Duodenal mucosa (tissue), 2 donors: ENCODE measurements around the gene MUC5B.
"Not testable (repeated sequence)": the region's sequence is repeated elsewhere in the genome, so short reads cannot be mapped to it uniquely, and the experiment has no call there.

Source experiments
- H3K27ac ChIP-seq: one replicate; pipeline ENCODE4 v1.7.0; 2013; ENCODE audit warnings: low read depth, low read length
- H3K27me3 ChIP-seq, 2 donors: one replicate each; pipeline ENCODE4 v1.7.0; 2013; ENCODE audit warnings: low read length in 2 of 2, control low read depth in 1 of 2; ENCODE audit not compliant: insufficient read depth in 2 of 2, control insufficient read depth in 1 of 2
- H3K36me3 ChIP-seq, 2 donors: one replicate each; pipeline ENCODE4 v1.7.0; 2013; ENCODE audit warnings: low read length in 2 of 2, control low read depth in 1 of 2; ENCODE audit not compliant: insufficient read depth in 2 of 2, control insufficient read depth in 1 of 2
- H3K4me1 ChIP-seq, 2 donors: one replicate each; pipeline ENCODE4 v1.7.0; 2013; ENCODE audit warnings: low read length in 2 of 2, control low read depth in 1 of 2; ENCODE audit not compliant: insufficient read depth in 2 of 2, control insufficient read depth in 1 of 2
- H3K4me3 ChIP-seq, 2 donors: one replicate each; pipeline ENCODE4 v1.7.0; 2013; ENCODE audit warnings: low read length in 2 of 2, low read depth in 1 of 2
- H3K9ac ChIP-seq, 2 donors: one replicate each; pipeline ENCODE4 v1.7.0; 2013; ENCODE audit warnings: low read length in 2 of 2, low read depth in 1 of 2
- H3K9me3 ChIP-seq, 2 donors: one replicate each; pipeline ENCODE4 v1.7.0; 2013; ENCODE audit warnings: low read length in 2 of 2, control low read depth in 1 of 2; ENCODE audit not compliant: control insufficient read depth in 1 of 2

Gene MUC5B

DNA sequence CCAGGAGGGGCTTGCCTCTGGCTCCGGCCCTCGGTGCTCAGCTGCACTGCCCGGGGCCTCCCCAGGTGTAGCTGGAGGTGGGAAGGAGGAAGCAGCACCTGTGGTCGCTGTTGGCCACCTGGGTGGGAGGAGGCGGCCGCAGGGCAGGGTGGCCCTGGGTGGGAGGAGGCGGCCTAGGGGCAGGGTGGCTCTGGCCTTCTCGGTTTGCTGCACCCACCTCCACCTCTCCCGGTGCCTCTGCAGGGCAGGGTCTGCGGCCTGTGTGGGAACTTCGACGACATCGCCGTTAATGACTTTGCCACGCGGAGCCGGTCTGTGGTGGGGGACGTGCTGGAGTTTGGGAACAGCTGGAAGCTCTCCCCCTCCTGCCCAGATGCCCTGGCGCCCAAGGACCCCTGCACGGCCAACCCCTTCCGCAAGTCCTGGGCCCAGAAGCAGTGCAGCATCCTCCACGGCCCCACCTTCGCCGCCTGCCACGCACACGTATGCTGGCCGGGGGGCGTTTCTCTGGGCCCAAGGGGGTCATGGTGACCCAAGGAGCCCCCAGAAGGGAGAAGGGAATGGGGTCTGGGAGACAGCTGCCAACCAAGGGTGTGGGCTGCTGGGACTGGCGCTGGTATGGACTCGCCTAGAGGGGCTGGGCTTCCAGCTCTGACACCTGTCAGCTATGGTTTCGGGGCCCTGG lies 44.5 kb upstream of the MUC5B start:
- H3K4me3 ChIP-seq: no peak overlapping the region
- H3K36me3 ChIP-seq: no peaks in the 10 kb centered on the region
- no peak overlapping the region for H3K9ac ChIP-seq
- no peaks in the 10 kb centered on the region for H3K4me1 ChIP-seq
- H3K27ac ChIP-seq: no peak overlapping the region
- H3K9me3 ChIP-seq: no peaks in the 10 kb centered on the region
- H3K27me3 ChIP-seq: no peaks in the 10 kb centered on the region

DNA sequence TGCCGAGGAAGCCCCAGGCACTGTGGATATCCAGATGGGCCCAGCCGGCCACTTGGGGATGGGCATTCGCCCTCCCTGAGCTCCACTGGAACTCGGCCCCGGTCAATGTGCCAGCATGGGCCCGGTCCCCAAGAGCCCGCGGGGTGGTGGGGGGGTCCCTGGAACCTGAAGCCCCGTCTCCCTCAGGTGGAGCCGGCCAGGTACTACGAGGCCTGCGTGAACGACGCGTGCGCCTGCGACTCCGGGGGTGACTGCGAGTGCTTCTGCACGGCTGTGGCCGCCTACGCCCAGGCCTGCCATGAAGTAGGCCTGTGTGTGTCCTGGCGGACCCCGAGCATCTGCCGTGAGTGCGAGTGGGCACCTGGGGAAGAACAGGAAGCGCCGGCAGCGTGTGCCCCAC lies 44.0 kb upstream of the MUC5B start:
- Histone ChIP-seq H3K4me3 (no peak overlapping the region), H3K36me3 (no peaks in the 10 kb centered on the region), H3K4me1 (no peaks in the 10 kb centered on the region), H3K27ac (no peak overlapping the region), H3K9me3 (no peaks in the 10 kb centered on the region), H3K27me3 (no peaks in the 10 kb centered on the region), H3K9ac (no peak overlapping the region)

DNA sequence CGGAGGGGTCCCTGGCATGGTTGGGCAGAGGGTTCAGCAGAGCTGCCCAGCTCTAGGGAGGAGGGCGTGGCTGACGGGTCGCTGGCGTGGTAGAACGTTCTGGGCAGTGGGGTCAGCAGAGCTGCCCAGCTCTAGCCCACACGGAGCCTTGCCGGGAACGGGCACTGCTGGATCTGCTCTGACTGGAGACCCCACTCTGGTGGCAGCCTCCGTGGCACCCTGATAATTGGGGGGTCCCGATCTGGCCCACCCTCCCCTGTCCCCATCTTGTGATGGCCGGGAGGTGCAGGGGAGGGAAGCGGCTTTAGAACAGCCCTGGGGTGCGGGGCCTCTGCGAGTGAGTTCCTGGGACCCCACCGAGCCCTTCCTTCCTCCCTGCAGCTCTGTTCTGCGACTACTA lies 43.2 kb upstream of the MUC5B start:
- no peaks in the 10 kb centered on the region for H3K36me3 ChIP-seq
- H3K27ac ChIP-seq: no peak overlapping the region
- H3K4me1 ChIP-seq: no peaks in the 10 kb centered on the region
- H3K9me3 ChIP-seq: no peaks in the 10 kb centered on the region
- no peak overlapping the region for H3K4me3 ChIP-seq
- H3K27me3 ChIP-seq: no peaks in the 10 kb centered on the region
- H3K9ac ChIP-seq: no peak overlapping the region

DNA sequence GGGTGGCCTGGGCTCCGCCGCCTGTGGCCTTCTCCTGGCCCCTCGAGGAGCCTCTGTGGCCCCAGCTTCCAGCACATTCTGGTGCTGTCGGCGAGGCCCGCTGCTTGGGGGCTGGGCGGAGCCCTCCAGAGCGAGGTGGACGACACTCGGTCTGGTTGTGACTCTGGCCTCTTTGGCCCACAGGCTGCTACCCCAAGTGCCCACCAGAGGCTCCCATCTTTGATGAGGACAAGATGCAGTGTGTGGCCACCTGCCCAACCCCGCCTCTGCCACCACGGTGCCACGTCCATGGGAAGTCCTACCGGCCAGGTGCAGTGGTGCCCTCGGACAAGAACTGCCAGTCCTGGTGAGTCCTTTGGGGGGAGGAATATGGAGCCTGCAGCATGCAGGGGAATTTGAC lies 42.7 kb upstream of the MUC5B start:
- Histone ChIP-seq H3K27me3 (no peaks in the 10 kb centered on the region), H3K4me1 (no peaks in the 10 kb centered on the region), H3K36me3 (no peaks in the 10 kb centered on the region), H3K9me3 (no peaks in the 10 kb centered on the region), H3K9ac (no peak overlapping the region), H3K4me3 (no peak overlapping the region), H3K27ac (no peak overlapping the region)

DNA sequence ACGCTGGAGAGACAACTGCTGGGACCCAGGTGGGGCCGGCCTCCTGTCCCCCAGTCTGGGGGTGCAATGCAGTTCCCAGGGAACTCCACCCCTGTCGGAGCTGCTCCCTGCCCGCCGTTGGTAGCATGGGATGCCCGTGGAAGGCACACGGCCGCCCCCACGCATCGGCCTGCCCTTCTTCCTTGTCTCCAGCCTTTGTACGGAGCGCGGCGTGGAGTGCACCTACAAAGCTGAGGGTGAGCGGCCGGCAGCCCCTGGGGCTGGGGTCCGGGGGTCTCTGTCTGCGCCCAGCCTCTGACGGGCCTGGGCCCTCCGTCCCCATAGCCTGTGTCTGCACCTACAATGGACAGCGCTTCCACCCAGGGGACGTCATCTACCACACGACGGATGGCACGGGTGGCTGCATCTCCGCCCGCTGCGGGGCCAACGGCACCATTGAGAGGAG lies 41.9 kb upstream of the MUC5B start:
- Histone ChIP-seq H3K4me3 (no peak overlapping the region), H3K4me1 (no peaks in the 10 kb centered on the region), H3K9ac (no peak overlapping the region), H3K36me3 (no peaks in the 10 kb centered on the region), H3K27me3 (no peaks in the 10 kb centered on the region), H3K9me3 (no peaks in the 10 kb centered on the region), H3K27ac (no peak overlapping the region)

DNA sequence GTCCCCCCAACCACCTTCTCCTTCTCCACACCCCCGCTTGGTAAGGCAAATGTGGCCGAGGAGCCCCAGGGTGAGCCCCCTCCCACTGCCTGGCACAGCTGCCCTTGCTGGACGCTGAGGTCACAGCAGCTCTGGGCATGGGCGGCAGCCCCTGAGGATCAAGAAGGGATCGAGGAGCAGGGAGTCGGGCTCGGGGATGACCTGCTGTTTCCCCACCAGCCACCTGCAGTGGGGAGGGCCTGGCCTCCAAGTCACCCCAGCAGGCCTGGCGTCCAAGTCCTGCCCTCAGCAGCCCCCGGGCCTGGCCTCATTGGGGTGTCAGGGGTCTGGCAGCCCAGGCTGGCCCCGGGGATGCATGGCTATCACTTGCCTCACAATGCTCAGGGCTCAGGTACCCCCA lies 41.4 kb upstream of the MUC5B start:
- Histone ChIP-seq H3K27me3 (no peaks in the 10 kb centered on the region), H3K36me3 (no peaks in the 10 kb centered on the region), H3K27ac (no peak overlapping the region), H3K4me1 (no peaks in the 10 kb centered on the region), H3K9me3 (no peaks in the 10 kb centered on the region), H3K4me3 (no peak overlapping the region), H3K9ac (no peak overlapping the region)

DNA sequence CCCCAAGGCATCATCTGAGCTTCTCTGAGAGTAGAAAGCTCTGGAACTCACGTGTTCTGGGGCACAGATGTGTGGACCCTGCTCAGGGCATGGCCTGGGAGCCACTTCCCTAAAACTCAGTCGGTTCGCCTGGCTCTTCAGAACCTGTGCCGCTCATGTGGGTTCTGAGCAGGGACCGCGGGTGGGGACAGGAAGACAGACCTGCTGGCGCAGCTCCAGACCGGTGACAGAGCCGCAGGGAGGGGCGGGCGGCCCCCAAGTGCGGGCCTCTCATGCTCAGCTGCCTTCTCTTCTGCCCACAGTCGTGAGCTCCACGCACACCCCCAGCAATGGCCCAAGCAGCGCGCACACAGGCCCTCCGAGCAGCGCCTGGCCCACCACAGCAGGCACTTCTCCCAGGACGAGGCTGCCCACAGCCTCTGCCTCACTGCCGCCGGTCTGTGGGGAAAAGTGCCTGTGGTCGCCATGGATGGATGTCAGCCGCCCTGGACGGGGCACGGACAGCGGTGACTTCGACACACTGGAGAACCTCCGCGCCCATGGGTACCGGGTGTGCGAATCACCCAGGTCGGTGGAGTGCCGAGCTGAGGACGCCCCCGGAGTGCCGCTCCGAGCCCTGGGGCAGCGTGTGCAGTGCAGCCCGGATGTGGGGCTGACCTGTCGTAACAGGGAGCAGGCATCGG lies 40.9 kb upstream of the MUC5B start:
- H3K27ac ChIP-seq: no peak overlapping the region
- no peaks in the 10 kb centered on the region for H3K36me3 ChIP-seq
- no peak overlapping the region for H3K9ac ChIP-seq
- no peaks in the 10 kb centered on the region for H3K27me3 ChIP-seq
- no peaks in the 10 kb centered on the region for H3K4me1 ChIP-seq
- no peak overlapping the region for H3K4me3 ChIP-seq
- H3K9me3 ChIP-seq: no peaks in the 10 kb centered on the region

DNA sequence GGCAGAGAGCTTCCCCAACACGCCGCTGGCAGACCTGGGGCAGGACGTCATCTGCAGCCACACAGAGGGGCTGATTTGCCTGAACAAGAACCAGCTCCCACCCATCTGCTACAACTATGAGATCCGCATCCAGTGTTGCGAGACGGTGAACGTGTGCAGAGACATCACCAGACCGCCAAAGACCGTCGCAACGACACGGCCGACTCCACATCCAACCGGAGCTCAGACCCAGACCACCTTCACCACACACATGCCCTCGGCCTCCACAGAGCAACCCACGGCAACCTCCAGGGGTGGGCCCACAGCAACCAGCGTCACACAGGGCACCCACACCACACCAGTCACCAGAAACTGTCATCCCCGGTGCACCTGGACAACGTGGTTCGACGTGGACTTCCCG lies 38.7 kb upstream of the MUC5B start:
- not testable (repeated sequence) for H3K27me3 ChIP-seq, H3K9ac ChIP-seq, H3K9me3 ChIP-seq

DNA sequence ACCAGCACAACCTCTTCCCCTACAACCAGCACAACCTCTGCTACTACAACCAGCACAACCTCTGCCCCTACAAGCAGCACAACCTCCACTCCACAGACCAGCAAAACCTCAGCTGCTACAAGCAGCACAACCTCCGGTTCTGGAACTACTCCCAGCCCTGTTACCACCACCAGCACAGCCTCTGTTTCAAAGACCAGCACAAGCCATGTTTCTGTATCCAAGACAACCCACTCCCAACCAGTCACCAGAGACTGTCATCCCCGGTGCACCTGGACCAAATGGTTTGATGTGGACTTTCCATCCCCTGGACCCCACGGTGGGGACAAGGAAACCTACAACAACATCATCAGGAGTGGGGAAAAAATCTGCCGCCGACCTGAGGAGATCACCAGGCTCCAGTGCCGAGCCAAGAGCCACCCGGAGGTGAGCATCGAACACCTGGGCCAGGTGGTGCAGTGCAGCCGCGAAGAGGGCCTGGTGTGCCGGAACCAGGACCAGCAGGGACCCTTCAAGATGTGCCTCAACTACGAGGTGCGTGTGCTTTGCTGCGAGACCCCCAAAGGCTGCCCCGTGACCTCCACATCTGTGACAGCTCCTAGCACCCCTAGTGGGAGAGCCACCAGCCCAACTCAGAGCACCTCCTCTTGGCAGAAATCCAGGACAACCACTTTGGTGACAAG lies 34.3 kb upstream of the MUC5B start:
- not testable (repeated sequence) for H3K9me3 ChIP-seq, H3K9ac ChIP-seq, H3K27me3 ChIP-seq, H3K4me1 ChIP-seq, H3K27ac ChIP-seq, H3K4me3 ChIP-seq, H3K36me3 ChIP-seq

More for the DNA sequence above, 38.7 kb upstream of the MUC5B start:
- not testable (repeated sequence) for H3K4me1 ChIP-seq, H3K4me3 ChIP-seq, H3K27ac ChIP-seq, H3K36me3 ChIP-seq

DNA sequence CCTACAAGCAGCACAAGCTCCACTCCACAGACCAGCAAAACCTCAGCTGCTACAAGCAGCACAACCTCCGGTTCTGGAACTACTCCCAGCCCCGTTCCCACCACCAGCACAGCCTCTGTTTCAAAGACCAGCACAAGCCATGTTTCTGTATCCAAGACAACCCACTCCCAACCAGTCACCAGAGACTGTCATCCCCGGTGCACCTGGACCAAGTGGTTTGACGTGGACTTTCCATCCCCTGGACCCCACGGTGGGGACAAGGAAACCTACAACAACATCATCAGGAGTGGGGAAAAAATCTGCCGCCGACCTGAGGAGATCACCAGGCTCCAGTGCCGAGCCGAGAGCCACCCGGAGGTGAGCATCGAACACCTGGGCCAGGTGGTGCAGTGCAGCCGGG lies 33.0 kb upstream of the MUC5B start:
- not testable (repeated sequence) for H3K27ac ChIP-seq, H3K9me3 ChIP-seq, H3K4me3 ChIP-seq, H3K36me3 ChIP-seq, H3K27me3 ChIP-seq, H3K9ac ChIP-seq, H3K4me1 ChIP-seq
